HEK293 (cell line): ENCODE results near the gene CELA2A.

ENCODE experiments used
- CTCF ChIA-PET: fragments of 350-600 bp; formaldehyde crosslinking; extraction: SDS; loops from one replicate; lab custom pipeline; 2021; ENCODE audit warnings: antibody characterized with exemption; lab: Yijun Ruan, JAX
- POLR2A ChIA-PET: fragments of 300-600 bp; formaldehyde crosslinking; extraction: SDS; loops from one replicate; lab custom pipeline; 2020; ENCODE audit warnings: antibody characterized with exemption, inconsistent platforms; lab: Yijun Ruan, JAX
- H3K27ac ChIP-seq: fragments of 200-500 bp; sonication (Bioruptor generic); 2 replicates; pipeline ENCODE4 v1.5.1; 2014; ENCODE audit warnings: low read depth, low read length, control low read depth, inconsistent platforms; ENCODE audit errors: extremely low read depth
- H3K36me3 ChIP-seq, 2 experiments: fragments of 200-500 bp in 1 of 2; sonication (Bioruptor generic) in 1 of 2; 1 replicate in 1 of 2; 2 replicates in 1 of 2; pipeline ENCODE4 v1.5.1; 2014 to 2017; ENCODE audit warnings: inconsistent platforms in 2 of 2, low read length in 2 of 2; ENCODE audit not compliant: control insufficient read depth in 2 of 2, insufficient read depth in 1 of 2
- H3K4me1 ChIP-seq: fragments of 200-500 bp; sonication (Bioruptor generic); 2 replicates; pipeline ENCODE4 v1.5.1; 2014; ENCODE audit warnings: mild to moderate bottlenecking, low read length, inconsistent platforms; ENCODE audit not compliant: control insufficient read depth, insufficient read depth
- H3K4me3 ChIP-seq: 2 replicates; pipeline ENCODE4 v1.5.1; 2011; ENCODE audit warnings: low read depth, mild to moderate bottlenecking, control low read depth, low read length, moderate library complexity
- H3K9me3 ChIP-seq: fragments of 200-500 bp; sonication (Bioruptor generic); 2 replicates; pipeline ENCODE4 v1.5.1; 2014; ENCODE audit warnings: low read depth, low read length, inconsistent platforms; ENCODE audit not compliant: control insufficient read depth, insufficient read depth
- GLIS1 ChIP-seq: fragments of 450-650 bp; formaldehyde crosslinking; IDR thresholded peaks from 2 replicates; pipeline ENCODE4 v1.5.1; 2016; ENCODE audit warnings: missing biosample characterization, missing genetic modification characterization
- HOXD13 ChIP-seq: sonication (generic); formaldehyde crosslinking; IDR thresholded peaks from 2 replicates; pipeline ENCODE4 v1.8.0; 2022; ENCODE audit warnings: missing genetic modification reagents, borderline replicate concordance
- KLF1 ChIP-seq: fragments of 450-650 bp; formaldehyde crosslinking; IDR thresholded peaks from 2 replicates; pipeline ENCODE4 v1.5.1; 2016; ENCODE audit warnings: missing biosample characterization, missing genetic modification characterization
- RBAK ChIP-seq: fragments of 450-650 bp; formaldehyde crosslinking; IDR thresholded peaks from 2 replicates; pipeline ENCODE4 v1.5.1; 2016; ENCODE audit warnings: missing biosample characterization, missing genetic modification characterization
- SCRT2 ChIP-seq: fragments of 450-650 bp; formaldehyde crosslinking; IDR thresholded peaks from 2 replicates; pipeline ENCODE4 v1.5.1; 2016; ENCODE audit warnings: missing biosample characterization, missing genetic modification characterization
- SP3 ChIP-seq: fragments of 450-650 bp; formaldehyde crosslinking; IDR thresholded peaks from 2 replicates; pipeline ENCODE4 v1.5.1; 2016; ENCODE audit warnings: missing biosample characterization, missing genetic modification characterization
- ZBTB8A ChIP-seq: fragments of 450-650 bp; formaldehyde crosslinking; IDR thresholded peaks from 2 replicates; pipeline ENCODE4 v1.5.1; 2016; ENCODE audit warnings: missing biosample characterization, missing genetic modification characterization
- ZFP69B ChIP-seq: fragments of 450-650 bp; formaldehyde crosslinking; IDR thresholded peaks from 2 replicates; pipeline ENCODE4 v1.5.1; 2016; ENCODE audit warnings: missing biosample characterization, missing genetic modification characterization
- ZNF10 ChIP-seq: fragments of 450-650 bp; formaldehyde crosslinking; IDR thresholded peaks from 2 replicates; pipeline ENCODE4 v1.5.1; 2017; ENCODE audit warnings: missing biosample characterization, missing genetic modification characterization
- ZNF155 ChIP-seq: fragments of 450-650 bp; formaldehyde crosslinking; IDR thresholded peaks from 2 replicates; pipeline ENCODE4 v1.5.1; 2016; ENCODE audit warnings: missing biosample characterization, missing genetic modification characterization
- ZNF157 ChIP-seq: fragments of 450-650 bp; formaldehyde crosslinking; IDR thresholded peaks from 2 replicates; pipeline ENCODE4 v1.5.1; 2016; ENCODE audit warnings: missing biosample characterization, missing genetic modification characterization
- ZNF175 ChIP-seq: fragments of 450-650 bp; formaldehyde crosslinking; IDR thresholded peaks from 2 replicates; pipeline ENCODE4 v1.5.1; 2016; ENCODE audit warnings: missing biosample characterization, missing genetic modification characterization
- ZNF223 ChIP-seq: fragments of 450-650 bp; formaldehyde crosslinking; IDR thresholded peaks from 2 replicates; pipeline ENCODE4 v1.5.1; 2016; ENCODE audit warnings: missing biosample characterization, missing genetic modification characterization
- ZNF24 ChIP-seq: fragments of 450-650 bp; formaldehyde crosslinking; IDR thresholded peaks from 2 replicates; pipeline ENCODE4 v1.5.1; 2016; ENCODE audit warnings: missing biosample characterization, missing genetic modification characterization
- ZNF335 ChIP-seq: fragments of 450-650 bp; formaldehyde crosslinking; conservative IDR thresholded peaks from 2 replicates; pipeline ENCODE4 v1.5.1; 2016; ENCODE audit warnings: missing biosample characterization, missing genetic modification characterization
- ZNF544 ChIP-seq: fragments of 450-650 bp; formaldehyde crosslinking; IDR thresholded peaks from 2 replicates; pipeline ENCODE4 v1.5.0; 2017; ENCODE audit warnings: missing biosample characterization, missing genetic modification characterization
- ZNF571 ChIP-seq: fragments of 450-650 bp; formaldehyde crosslinking; IDR thresholded peaks from 2 replicates; pipeline ENCODE4 v1.5.0; 2017; ENCODE audit warnings: missing biosample characterization, missing genetic modification characterization
- ZNF658 ChIP-seq: fragments of 450-650 bp; formaldehyde crosslinking; IDR thresholded peaks from 2 replicates; pipeline ENCODE4; 2016; ENCODE audit warnings: missing biosample characterization, missing genetic modification characterization
- ZNF76 ChIP-seq: fragments of 450-650 bp; formaldehyde crosslinking; IDR thresholded peaks from 2 replicates; pipeline ENCODE4; 2016; ENCODE audit warnings: low read depth, missing biosample characterization, missing genetic modification characterization, borderline replicate concordance
- ZNF768 ChIP-seq: fragments of 450-650 bp; formaldehyde crosslinking; IDR thresholded peaks from 2 replicates; pipeline ENCODE4 v1.5.1; 2018; ENCODE audit warnings: missing biosample characterization, mild to moderate bottlenecking, missing genetic modification characterization
- ZSCAN16 ChIP-seq: fragments of 450-650 bp; formaldehyde crosslinking; IDR thresholded peaks from 2 replicates; pipeline ENCODE4 v1.5.1; 2016; ENCODE audit warnings: missing biosample characterization, missing genetic modification characterization
- ZXDB ChIP-seq: fragments of 450-650 bp; formaldehyde crosslinking; IDR thresholded peaks from 2 replicates; pipeline ENCODE4 v1.5.1; 2016; ENCODE audit warnings: missing biosample characterization, missing genetic modification characterization
- TF ChIP-seq, protein P1 (sequence below): fragments of 450-650 bp; formaldehyde crosslinking; IDR thresholded peaks from 2 replicates; pipeline ENCODE4 v1.5.1; 2016; ENCODE audit warnings: missing biosample characterization, missing genetic modification characterization, borderline replicate concordance
- TF ChIP-seq, protein P2 (sequence below): fragments of 450-650 bp; formaldehyde crosslinking; IDR thresholded peaks from 2 replicates; pipeline ENCODE4 v1.5.1; 2017; ENCODE audit warnings: missing biosample characterization, missing genetic modification characterization
- TF ChIP-seq, protein P3 (sequence below): fragments of 450-650 bp; formaldehyde crosslinking; IDR thresholded peaks from 2 replicates; pipeline ENCODE4 v1.5.1; 2016; ENCODE audit warnings: missing biosample characterization, missing genetic modification characterization
- TF ChIP-seq, protein P4 (sequence below): fragments of 450-650 bp; formaldehyde crosslinking; IDR thresholded peaks from 2 replicates; pipeline ENCODE4 v1.5.1; 2016; ENCODE audit warnings: missing biosample characterization, missing genetic modification characterization

Gene CELA2A

DNA sequence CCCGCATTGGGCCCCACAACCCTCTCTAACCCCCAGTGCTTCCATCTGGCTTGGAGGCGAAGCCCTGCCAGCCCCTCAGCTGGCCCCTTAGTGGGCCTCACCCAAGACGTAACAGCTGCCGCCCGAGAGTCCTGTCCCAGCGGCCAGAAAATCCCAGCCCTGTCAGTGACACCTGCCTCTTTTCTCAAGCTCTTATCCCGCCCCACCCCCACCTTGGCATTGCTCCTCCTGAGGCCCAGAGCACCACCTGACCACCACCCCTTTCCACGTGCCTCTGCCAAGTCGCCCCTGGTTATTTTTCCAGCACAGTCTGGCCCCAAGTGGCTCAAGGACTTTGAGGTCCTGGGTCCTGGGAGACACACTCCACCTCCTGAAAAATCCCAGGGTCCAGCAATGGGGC is 24.2 kb upstream of the CELA2A start:
- Histone ChIP-seq H3K4me1 (no peaks in the 10 kb centered on the region), H3K4me3 (no peak overlapping the region), H3K27ac (no peak overlapping the region), H3K36me3 (peaks cover 0 to 15% of the 10 kb centered on the region in 2 experiments; a peak in 1 of 3 replicates), H3K9me3 (no peaks in the 10 kb centered on the region)
- POLR2A ChIA-PET: no interaction called here
- CTCF ChIA-PET: interaction anchor here (0.9 to 8.5 kb wide), 13 partner anchors 11 to 250 kb away, joined by 3 to 145 read pairs (median 4); no protein-coding TSS in a partner anchor
- TF ChIP-seq RBAK (tag by site-specific recombination): no peak
- no peak for TF ChIP-seq ZNF155 (tag by site-specific recombination)
- TF ChIP-seq ZBTB8A (tag by site-specific recombination): no peak
- TF ChIP-seq, protein P1, sequence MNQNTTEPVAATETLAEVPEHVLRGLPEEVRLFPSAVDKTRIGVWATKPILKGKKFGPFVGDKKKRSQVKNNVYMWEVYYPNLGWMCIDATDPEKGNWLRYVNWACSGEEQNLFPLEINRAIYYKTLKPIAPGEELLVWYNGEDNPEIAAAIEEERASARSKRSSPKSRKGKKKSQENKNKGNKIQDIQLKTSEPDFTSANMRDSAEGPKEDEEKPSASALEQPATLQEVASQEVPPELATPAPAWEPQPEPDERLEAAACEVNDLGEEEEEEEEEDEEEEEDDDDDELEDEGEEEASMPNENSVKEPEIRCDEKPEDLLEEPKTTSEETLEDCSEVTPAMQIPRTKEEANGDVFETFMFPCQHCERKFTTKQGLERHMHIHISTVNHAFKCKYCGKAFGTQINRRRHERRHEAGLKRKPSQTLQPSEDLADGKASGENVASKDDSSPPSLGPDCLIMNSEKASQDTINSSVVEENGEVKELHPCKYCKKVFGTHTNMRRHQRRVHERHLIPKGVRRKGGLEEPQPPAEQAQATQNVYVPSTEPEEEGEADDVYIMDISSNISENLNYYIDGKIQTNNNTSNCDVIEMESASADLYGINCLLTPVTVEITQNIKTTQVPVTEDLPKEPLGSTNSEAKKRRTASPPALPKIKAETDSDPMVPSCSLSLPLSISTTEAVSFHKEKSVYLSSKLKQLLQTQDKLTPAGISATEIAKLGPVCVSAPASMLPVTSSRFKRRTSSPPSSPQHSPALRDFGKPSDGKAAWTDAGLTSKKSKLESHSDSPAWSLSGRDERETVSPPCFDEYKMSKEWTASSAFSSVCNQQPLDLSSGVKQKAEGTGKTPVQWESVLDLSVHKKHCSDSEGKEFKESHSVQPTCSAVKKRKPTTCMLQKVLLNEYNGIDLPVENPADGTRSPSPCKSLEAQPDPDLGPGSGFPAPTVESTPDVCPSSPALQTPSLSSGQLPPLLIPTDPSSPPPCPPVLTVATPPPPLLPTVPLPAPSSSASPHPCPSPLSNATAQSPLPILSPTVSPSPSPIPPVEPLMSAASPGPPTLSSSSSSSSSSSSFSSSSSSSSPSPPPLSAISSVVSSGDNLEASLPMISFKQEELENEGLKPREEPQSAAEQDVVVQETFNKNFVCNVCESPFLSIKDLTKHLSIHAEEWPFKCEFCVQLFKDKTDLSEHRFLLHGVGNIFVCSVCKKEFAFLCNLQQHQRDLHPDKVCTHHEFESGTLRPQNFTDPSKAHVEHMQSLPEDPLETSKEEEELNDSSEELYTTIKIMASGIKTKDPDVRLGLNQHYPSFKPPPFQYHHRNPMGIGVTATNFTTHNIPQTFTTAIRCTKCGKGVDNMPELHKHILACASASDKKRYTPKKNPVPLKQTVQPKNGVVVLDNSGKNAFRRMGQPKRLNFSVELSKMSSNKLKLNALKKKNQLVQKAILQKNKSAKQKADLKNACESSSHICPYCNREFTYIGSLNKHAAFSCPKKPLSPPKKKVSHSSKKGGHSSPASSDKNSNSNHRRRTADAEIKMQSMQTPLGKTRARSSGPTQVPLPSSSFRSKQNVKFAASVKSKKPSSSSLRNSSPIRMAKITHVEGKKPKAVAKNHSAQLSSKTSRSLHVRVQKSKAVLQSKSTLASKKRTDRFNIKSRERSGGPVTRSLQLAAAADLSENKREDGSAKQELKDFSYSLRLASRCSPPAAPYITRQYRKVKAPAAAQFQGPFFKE: no peak
- TF ChIP-seq, protein P2, sequence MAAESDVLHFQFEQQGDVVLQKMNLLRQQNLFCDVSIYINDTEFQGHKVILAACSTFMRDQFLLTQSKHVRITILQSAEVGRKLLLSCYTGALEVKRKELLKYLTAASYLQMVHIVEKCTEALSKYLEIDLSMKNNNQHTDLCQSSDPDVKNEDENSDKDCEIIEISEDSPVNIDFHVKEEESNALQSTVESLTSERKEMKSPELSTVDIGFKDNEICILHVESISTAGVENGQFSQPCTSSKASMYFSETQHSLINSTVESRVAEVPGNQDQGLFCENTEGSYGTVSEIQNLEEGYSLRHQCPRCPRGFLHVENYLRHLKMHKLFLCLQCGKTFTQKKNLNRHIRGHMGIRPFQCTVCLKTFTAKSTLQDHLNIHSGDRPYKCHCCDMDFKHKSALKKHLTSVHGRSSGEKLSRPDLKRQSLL: no peak
- TF ChIP-seq ZNF571 (tag by site-specific recombination): no peak
- TF ChIP-seq ZNF658: no peak
- TF ChIP-seq ZNF223 (tag by site-specific recombination): no peak
- TF ChIP-seq GLIS1: no peak
- TF ChIP-seq ZNF544 (tag by site-specific recombination): no peak
- no peak for TF ChIP-seq KLF1 (tag by site-specific recombination)
- no peak for TF ChIP-seq ZNF76
- TF ChIP-seq ZNF157 (tag by site-specific recombination): no peak
- TF ChIP-seq, protein P3, sequence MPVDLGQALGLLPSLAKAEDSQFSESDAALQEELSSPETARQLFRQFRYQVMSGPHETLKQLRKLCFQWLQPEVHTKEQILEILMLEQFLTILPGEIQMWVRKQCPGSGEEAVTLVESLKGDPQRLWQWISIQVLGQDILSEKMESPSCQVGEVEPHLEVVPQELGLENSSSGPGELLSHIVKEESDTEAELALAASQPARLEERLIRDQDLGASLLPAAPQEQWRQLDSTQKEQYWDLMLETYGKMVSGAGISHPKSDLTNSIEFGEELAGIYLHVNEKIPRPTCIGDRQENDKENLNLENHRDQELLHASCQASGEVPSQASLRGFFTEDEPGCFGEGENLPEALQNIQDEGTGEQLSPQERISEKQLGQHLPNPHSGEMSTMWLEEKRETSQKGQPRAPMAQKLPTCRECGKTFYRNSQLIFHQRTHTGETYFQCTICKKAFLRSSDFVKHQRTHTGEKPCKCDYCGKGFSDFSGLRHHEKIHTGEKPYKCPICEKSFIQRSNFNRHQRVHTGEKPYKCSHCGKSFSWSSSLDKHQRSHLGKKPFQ: no peak
- no peak for TF ChIP-seq ZXDB (tag by site-specific recombination)
- TF ChIP-seq ZNF175: no peak
- TF ChIP-seq ZNF335 (tag by site-specific recombination): no peak
- TF ChIP-seq SCRT2 (tag by site-specific recombination): no peak

DNA sequence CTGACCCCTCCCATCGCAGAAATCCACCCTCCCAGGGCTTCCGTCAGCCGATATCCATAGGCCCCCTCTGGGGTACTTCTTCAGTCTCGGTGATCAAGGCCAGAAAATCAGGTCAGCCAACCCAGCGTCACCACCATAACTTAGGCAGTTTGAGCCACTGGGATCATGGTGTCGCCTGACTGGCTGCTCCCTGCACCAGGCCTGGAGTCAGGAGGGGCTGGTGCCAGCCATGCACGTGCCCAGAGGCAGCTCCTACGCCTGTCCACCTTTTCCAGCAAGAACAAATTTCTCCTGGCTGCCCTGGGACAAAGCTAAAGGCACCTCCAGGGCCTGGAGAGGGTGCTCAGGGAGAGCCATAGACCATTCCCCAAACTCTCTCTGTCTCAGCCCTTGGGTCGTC is 23.1 kb upstream of the CELA2A start:
- peaks cover 0 to 6% of the 10 kb centered on the region in 2 experiments; a peak in 1 of 3 replicates for H3K36me3 ChIP-seq
- no peaks in the 10 kb centered on the region for H3K9me3 ChIP-seq
- no peak overlapping the region for H3K27ac ChIP-seq
- no peaks in the 10 kb centered on the region for H3K4me1 ChIP-seq
- no peak overlapping the region for H3K4me3 ChIP-seq
- ChIA-PET POLR2A (no interaction called here), CTCF (interaction anchor here (1.0 to 1.3 kb wide), 3 partner anchors 15 to 305 kb away, joined by 3 to 4 read pairs (median 3); no protein-coding TSS in a partner anchor)
- TF ChIP-seq ZNF76 (no peak), ZNF10 (no peak), ZSCAN16 (no peak), ZNF768 (tag by site-specific recombination) (no peak), SP3 (tag by site-specific recombination) (no peak), ZFP69B (no peak), ZNF24 (no peak), HOXD13 (CRISPR knock-in tag) (no peak)
- TF ChIP-seq, protein P4, sequence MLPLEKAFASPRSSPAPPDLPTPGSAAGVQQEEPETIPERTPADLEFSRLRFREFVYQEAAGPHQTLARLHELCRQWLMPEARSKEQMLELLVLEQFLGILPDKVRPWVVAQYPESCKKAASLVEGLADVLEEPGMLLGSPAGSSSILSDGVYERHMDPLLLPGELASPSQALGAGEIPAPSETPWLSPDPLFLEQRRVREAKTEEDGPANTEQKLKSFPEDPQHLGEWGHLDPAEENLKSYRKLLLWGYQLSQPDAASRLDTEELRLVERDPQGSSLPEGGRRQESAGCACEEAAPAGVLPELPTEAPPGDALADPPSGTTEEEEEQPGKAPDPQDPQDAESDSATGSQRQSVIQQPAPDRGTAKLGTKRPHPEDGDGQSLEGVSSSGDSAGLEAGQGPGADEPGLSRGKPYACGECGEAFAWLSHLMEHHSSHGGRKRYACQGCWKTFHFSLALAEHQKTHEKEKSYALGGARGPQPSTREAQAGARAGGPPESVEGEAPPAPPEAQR (tag by site-specific recombination): no peak
